Measurements from ENCODE around the gene DLX4. TPM values are rescaled to one million over a fixed set of nuclear protein-coding genes. Genes with fewer than 3 reads are reported as not detected.

Gene DLX4
- total RNA-seq, 1 experiment from 2014 or later = 11.2 TPM

GRCh38 chr17:49922095-49922494 is 46.9 kb upstream of the DLX4 start:
- TF ChIP-seq TCF7L2 (IDR thresholded peaks at IDR 0.05; ENCODE audit: low read depth, low read length) (no peak), SIN3A (IDR thresholded peaks at IDR 0.05; ENCODE audit: borderline replicate concordance, insufficient read depth, low read depth, low read length) (no peak), REST (IDR thresholded peaks at IDR 0.05; ENCODE audit: insufficient read depth in 1 of 2, low read depth in 2 of 2, low read length in 1 of 2) (no peak), POLR2AphosphoS5 (IDR thresholded peaks at IDR 0.05; ENCODE audit: low read depth, low read length) (no peak), CTCF (IDR thresholded peaks at IDR 0.05) (no peak)
- in situ Hi-C loops (cut with HindIII; ENCODE audit: low pct_unique_long_range_greater_than_20kb, low sequenced_read_pairs) (no loop called here), intact Hi-C loops (cut with micrococcal nuclease; ENCODE audit: unreplicated experiment) (no loop called here)
- no peaks in the 10 kb centered on the region for H3K36me3 ChIP-seq (ENCODE audit: control insufficient read depth, insufficient read depth, low read length)
- BruUV-seq (replicated peaks) = no TSS peak
- no peak overlapping the region for H3K4me3 ChIP-seq (ENCODE audit: low read depth in 2 of 2, low read length in 2 of 2)
- ATAC-seq (no peak), DNase-seq (ENCODE audit: low read depth, low spot score) (no peak)
- ChIA-PET POLR2A (no interaction called here), CTCF (no interaction called here)
- no peaks in the 10 kb centered on the region for H3K27me3 ChIP-seq (ENCODE audit: control insufficient read depth, insufficient read depth, low read length)
- H3K4me1 ChIP-seq (ENCODE audit: control insufficient read depth, insufficient read depth, low read length) = no peaks in the 10 kb centered on the region
- no peak overlapping the region for H3K27ac ChIP-seq (ENCODE audit: low read length)
- no peaks in the 10 kb centered on the region for H3K9me3 ChIP-seq (ENCODE audit: control insufficient read depth, insufficient read depth, low read depth, low read length)

GRCh38 chr17:49924116-49924515 is 44.9 kb upstream of the DLX4 start:
- no peaks in the 10 kb centered on the region for H3K27me3 ChIP-seq (ENCODE audit: control insufficient read depth, insufficient read depth, low read length)
- H3K4me3 ChIP-seq (ENCODE audit: low read depth in 2 of 2, low read length in 2 of 2) = no peak overlapping the region
- TF ChIP-seq SIN3A (IDR thresholded peaks at IDR 0.05; ENCODE audit: borderline replicate concordance, insufficient read depth, low read depth, low read length) = no peak
- TF ChIP-seq POLR2AphosphoS5 (IDR thresholded peaks at IDR 0.05; ENCODE audit: low read depth, low read length) = no peak
- no peak for TF ChIP-seq REST (IDR thresholded peaks at IDR 0.05; ENCODE audit: insufficient read depth in 1 of 2, low read depth in 2 of 2, low read length in 1 of 2)
- TF ChIP-seq TCF7L2 (IDR thresholded peaks at IDR 0.05; ENCODE audit: low read depth, low read length) = no peak
- no peak for TF ChIP-seq CTCF (IDR thresholded peaks at IDR 0.05)
- no peaks in the 10 kb centered on the region for H3K4me1 ChIP-seq (ENCODE audit: control insufficient read depth, insufficient read depth, low read length)
- ATAC-seq (no peak), DNase-seq (ENCODE audit: low read depth, low spot score) (no peak)
- H3K36me3 ChIP-seq (ENCODE audit: control insufficient read depth, insufficient read depth, low read length) = no peaks in the 10 kb centered on the region
- CTCF ChIA-PET = no interaction called here
- intact Hi-C loops (cut with micrococcal nuclease; ENCODE audit: unreplicated experiment) (no loop called here), in situ Hi-C loops (cut with HindIII; ENCODE audit: low pct_unique_long_range_greater_than_20kb, low sequenced_read_pairs) (no loop called here)
- no peaks in the 10 kb centered on the region for H3K9me3 ChIP-seq (ENCODE audit: control insufficient read depth, insufficient read depth, low read depth, low read length)
- POLR2A ChIA-PET = no interaction called here
- BruUV-seq (replicated peaks) = no TSS peak
- H3K27ac ChIP-seq (ENCODE audit: low read length) = no peak overlapping the region

All from Panc1 (cell line).